MM.1S (cell line): ENCODE measurements around the gene ASIC4.

Experiments
- DNase-seq: peaks from one replicate; pipeline ENCODE4 v3.0.0-alpha.2; 2015
- H2AFZ ChIP-seq: fragments of 300-600 bp; sonication (generic); 2 replicates; pipeline ENCODE4 v1.6.0; 2016; ENCODE audit warnings: antibody characterized with exemption, low read length
- H3F3A ChIP-seq: fragments of 300-600 bp; sonication (generic); 2 replicates; pipeline ENCODE4 v1.6.1; 2016; ENCODE audit warnings: mild to moderate bottlenecking, antibody characterized with exemption, low read length, moderate library complexity, mixed read lengths; ENCODE audit not compliant: insufficient read depth
- H3K27ac ChIP-seq: fragments of 300-600 bp; sonication (generic); 2 replicates; pipeline ENCODE4 v1.5.1; 2016; ENCODE audit warnings: mild to moderate bottlenecking, low read length
- H3K27me3 ChIP-seq: fragments of 300-600 bp; sonication (generic); replicated peaks from 2 replicates; pipeline ENCODE4 v1.6.0; 2016; ENCODE audit warnings: low read length; ENCODE audit not compliant: insufficient read depth
- H3K36me3 ChIP-seq: fragments of 300-600 bp; sonication (generic); replicated peaks from 2 replicates; pipeline ENCODE4 v1.6.1; 2016; ENCODE audit warnings: mild to moderate bottlenecking, low read length, mixed read lengths; ENCODE audit not compliant: insufficient read depth
- H3K4me1 ChIP-seq: fragments of 300-600 bp; sonication (generic); 2 replicates; pipeline ENCODE4 v1.6.1; 2016; ENCODE audit warnings: low read length, mixed read lengths
- H3K4me2 ChIP-seq: fragments of 300-600 bp; sonication (generic); 2 replicates; pipeline ENCODE4 v1.6.0; 2016; ENCODE audit warnings: low read depth, low read length
- H3K4me3 ChIP-seq: fragments of 300-600 bp; sonication (generic); 2 replicates; pipeline ENCODE4 v1.5.1; 2016; ENCODE audit warnings: low read length, mixed read lengths
- H3K79me2 ChIP-seq: fragments of 300-600 bp; sonication (generic); 2 replicates; pipeline ENCODE4 v1.6.1; 2016; ENCODE audit warnings: mixed run types, low read length, mixed read lengths
- H3K9ac ChIP-seq: fragments of 300-600 bp; sonication (generic); 2 replicates; pipeline ENCODE4 v1.6.1; 2016; ENCODE audit warnings: low read length, mixed read lengths
- H3K9me2 ChIP-seq: fragments of 300-600 bp; sonication (generic); replicated peaks from 2 replicates; pipeline ENCODE4 v1.6.1; 2016; ENCODE audit warnings: mild to moderate bottlenecking, low read length, mixed read lengths; ENCODE audit not compliant: insufficient read depth
- H3K9me3 ChIP-seq: fragments of 300-600 bp; sonication (generic); replicated peaks from 2 replicates; pipeline ENCODE4 v1.6.1; 2016; ENCODE audit warnings: mild to moderate bottlenecking, low read length, mixed read lengths; ENCODE audit not compliant: insufficient read depth
- H4K20me1 ChIP-seq: fragments of 300-600 bp; sonication (generic); 2 replicates; pipeline ENCODE4 v1.6.1; 2016; ENCODE audit warnings: mild to moderate bottlenecking, low read length, moderate library complexity, mixed read lengths; ENCODE audit not compliant: insufficient read depth
- CTCF ChIP-seq: fragments of 300-600 bp; sonication (generic); IDR thresholded peaks from 2 replicates; pipeline ENCODE4 v1.5.1; 2016; ENCODE audit warnings: antibody characterized with exemption, low read length, mixed read lengths
- EZH2 ChIP-seq: fragments of 300-600 bp; sonication (generic); optimal IDR thresholded peaks from 2 replicates; pipeline ENCODE3; 2017; ENCODE audit warnings: low read depth, mild to moderate bottlenecking, antibody characterized with exemption, low read length, mixed read lengths
- EZH2phosphoT487 ChIP-seq: fragments of 300-600 bp; sonication (generic); IDR thresholded peaks from 2 replicates; pipeline ENCODE4 v1.6.1; 2018; ENCODE audit warnings: antibody characterized with exemption, low read length

Gene ASIC4

GRCh38 chr2:219482674-219483405 lies 31.4 kb upstream of the ASIC4 start:
- no peak overlapping the region for H3K9ac ChIP-seq
- no peaks in the 10 kb centered on the region for H3K79me2 ChIP-seq
- no peaks in the 10 kb centered on the region for H3K36me3 ChIP-seq
- DNase-seq = no peak
- TF ChIP-seq EZH2phosphoT487 (no peak), EZH2 (no peak), CTCF (no peak)
- no peaks in the 10 kb centered on the region for H4K20me1 ChIP-seq
- no peaks in the 10 kb centered on the region for H3K9me2 ChIP-seq
- H2AFZ ChIP-seq = no peak overlapping the region
- no peaks in the 10 kb centered on the region for H3K9me3 ChIP-seq
- peaks cover 99% of the 10 kb centered on the region for H3K27me3 ChIP-seq
- H3K27ac ChIP-seq = no peak overlapping the region
- no peaks in the 10 kb centered on the region for H3F3A ChIP-seq
- no peak overlapping the region for H3K4me2 ChIP-seq
- no peaks in the 10 kb centered on the region for H3K4me1 ChIP-seq
- H3K4me3 ChIP-seq = no peak overlapping the region

GRCh38 chr2:219483451-219484342 lies 30.6 kb upstream of the ASIC4 start:
- no peak overlapping the region for H3K4me3 ChIP-seq
- TF ChIP-seq EZH2 (no peak), CTCF (no peak), EZH2phosphoT487 (no peak)
- no peak overlapping the region for H2AFZ ChIP-seq
- H3K9me2 ChIP-seq = no peaks in the 10 kb centered on the region
- no peak overlapping the region for H3K9ac ChIP-seq
- no peaks in the 10 kb centered on the region for H3K9me3 ChIP-seq
- H3K4me1 ChIP-seq = no peaks in the 10 kb centered on the region
- no peak overlapping the region for H3K27ac ChIP-seq
- H3K4me2 ChIP-seq = no peak overlapping the region; the same call in 1 of the 2 replicates
- no peaks in the 10 kb centered on the region for H3K36me3 ChIP-seq
- H3K27me3 ChIP-seq = peaks cover 99% of the 10 kb centered on the region
- no peaks in the 10 kb centered on the region for H3F3A ChIP-seq
- H3K79me2 ChIP-seq = no peaks in the 10 kb centered on the region
- no peak for DNase-seq
- H4K20me1 ChIP-seq = no peaks in the 10 kb centered on the region

- Histone ChIP-seq H3K9me2 (no peaks in the 10 kb centered on the region), H3K79me2 (no peaks in the 10 kb centered on the region), H3F3A (no peaks in the 10 kb centered on the region), H3K4me2 (no peak overlapping the region; the same call in 1 of the 2 replicates), H3K4me3 (no peak overlapping the region), H4K20me1 (no peaks in the 10 kb centered on the region), H3K36me3 (no peaks in the 10 kb centered on the region), H3K9me3 (no peaks in the 10 kb centered on the region), H2AFZ (no peak overlapping the region), H3K9ac (no peak overlapping the region), H3K4me1 (no peaks in the 10 kb centered on the region), H3K27me3 (peaks cover 99% of the 10 kb centered on the region), H3K27ac (no peak overlapping the region)
- no peak for DNase-seq
- TF ChIP-seq CTCF = no peak
- no peak for TF ChIP-seq EZH2phosphoT487
- TF ChIP-seq EZH2 = peak; percentile 74
Measured at GRCh38 chr2:219484343-219485200, 29.7 kb upstream of the ASIC4 start.
